Lower lobe of right lung (tissue), 2 donors: Measurements from ENCODE around the gene FSTL4. TPM values are rescaled to one million over a fixed set of nuclear protein-coding genes. Genes with fewer than 3 reads are reported as not detected.
"Not testable (repeated sequence)": the region's sequence is repeated elsewhere in the genome, so short reads cannot be mapped to it uniquely, and the experiment has no call there.

ENCODE experiments used
- ATAC-seq, 2 donors: fragments of 200-7000 bp; cut with Tn5 transposase; one replicate each; pipeline ENCODE4 v1.9.1; 2020 to 2022; ENCODE audit warnings: mild to moderate bottlenecking in 2 of 2, moderate library complexity in 2 of 2
- DNase-seq: peaks from one replicate; pipeline ENCODE4 v3.0.0-alpha.2; 2020
- H3K27ac ChIP-seq: fragments of 200-600 bp; one replicate; pipeline ENCODE4 v1.8.0; 2022
- H3K27me3 ChIP-seq: fragments of 200-600 bp; one replicate; pipeline ENCODE4 v1.8.0; 2022; ENCODE audit warnings: low read depth
- H3K36me3 ChIP-seq: fragments of 200-600 bp; one replicate; pipeline ENCODE4 v1.8.0; 2022; ENCODE audit warnings: mild to moderate bottlenecking
- H3K4me1 ChIP-seq: fragments of 200-600 bp; one replicate; pipeline ENCODE4 v1.8.0; 2022
- H3K4me3 ChIP-seq: fragments of 200-600 bp; one replicate; pipeline ENCODE4 v1.8.0; 2022; ENCODE audit warnings: mild to moderate bottlenecking
- H3K9me3 ChIP-seq: fragments of 200-600 bp; one replicate; pipeline ENCODE4 v1.8.0; 2022
- CTCF ChIP-seq: fragments of 200-600 bp; IDR thresholded peaks from one replicate; pipeline ENCODE4 v1.8.0; 2022; ENCODE audit warnings: antibody characterized with exemption, mild to moderate bottlenecking
- intact Hi-C: fragments of 100-400 bp; cut with DNase I; formaldehyde crosslinking; loops from one replicate; pipeline ENCODE4 v1.11.0; 2022
- total RNA-seq: library from RNA; stranded (reverse); fragmentation: NEBNext Ultra II Directional; extraction: Animal tissue kit (Norgen Biotek cat#: 25700); gene quantifications from one replicate; pipeline ENCODE4 v1.2.1, GENCODE V29; 2021
- donor health status: DM: no; HTN: yes; CAD: no; lungs with severe emphysema.

The FSTL4 gene
- total RNA-seq, 1 donor from 2014 or later: 1.9 TPM

DNA sequence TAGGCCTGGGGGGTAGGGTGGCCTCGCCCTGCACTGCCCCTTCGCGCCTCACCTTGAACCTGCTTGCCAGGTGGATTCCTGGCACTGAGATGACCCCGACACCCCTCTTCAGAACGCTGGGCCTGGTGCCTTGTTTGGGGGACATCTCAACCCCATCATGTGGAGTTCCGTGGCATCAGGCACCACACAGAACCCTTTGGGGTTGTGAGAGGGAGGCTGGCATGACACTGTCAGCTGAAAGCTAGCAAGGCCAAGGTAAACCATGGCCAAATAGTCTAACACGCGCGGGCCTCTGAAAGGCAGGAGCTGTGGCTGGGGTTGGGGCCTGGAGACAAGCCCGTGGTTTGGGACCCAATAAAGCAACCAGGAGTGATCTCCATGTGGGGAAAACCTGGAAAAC is 163.2 kb downstream of the FSTL4 start:
- DNase-seq (no peak), ATAC-seq (no peak)
- no peak for TF ChIP-seq CTCF
- H3K4me1 ChIP-seq: no peaks in the 10 kb centered on the region
- no peaks in the 10 kb centered on the region for H3K36me3 ChIP-seq
- intact Hi-C loops: no loop called here
- no peak overlapping the region for H3K27ac ChIP-seq
- H3K9me3 ChIP-seq: no peaks in the 10 kb centered on the region
- no peak overlapping the region for H3K4me3 ChIP-seq
- H3K27me3 ChIP-seq: no peaks in the 10 kb centered on the region

DNA sequence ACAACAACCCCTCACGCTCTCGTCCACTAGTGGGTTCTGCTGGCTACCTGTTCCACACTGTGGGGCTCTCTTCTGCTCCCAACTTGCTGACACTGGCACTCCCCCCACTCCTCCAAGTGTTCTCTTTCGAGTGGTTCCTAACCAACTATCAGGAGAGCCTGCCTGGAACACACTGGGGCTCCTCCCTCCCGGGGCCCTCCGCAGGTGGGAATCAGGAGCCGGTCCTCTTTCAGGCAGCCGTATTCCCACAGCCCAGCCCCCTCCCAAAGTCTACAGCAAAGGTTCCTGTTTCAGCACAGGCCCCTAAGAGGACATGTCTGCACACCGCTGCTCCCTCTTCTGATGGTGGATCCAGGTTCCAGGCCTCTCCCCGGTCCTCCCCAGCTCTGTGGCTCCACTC is 165.9 kb downstream of the FSTL4 start:
- no peaks in the 10 kb centered on the region for H3K9me3 ChIP-seq
- H3K4me3 ChIP-seq: no peak overlapping the region
- no peak for DNase-seq
- intact Hi-C loops: no loop called here
- TF ChIP-seq CTCF: no peak
- H3K27ac ChIP-seq: no peak overlapping the region
- H3K4me1 ChIP-seq: no peaks in the 10 kb centered on the region
- H3K27me3 ChIP-seq: no peaks in the 10 kb centered on the region
- H3K36me3 ChIP-seq: no peaks in the 10 kb centered on the region
- peak in 1 of 2 donors; percentile 6 for ATAC-seq

DNA sequence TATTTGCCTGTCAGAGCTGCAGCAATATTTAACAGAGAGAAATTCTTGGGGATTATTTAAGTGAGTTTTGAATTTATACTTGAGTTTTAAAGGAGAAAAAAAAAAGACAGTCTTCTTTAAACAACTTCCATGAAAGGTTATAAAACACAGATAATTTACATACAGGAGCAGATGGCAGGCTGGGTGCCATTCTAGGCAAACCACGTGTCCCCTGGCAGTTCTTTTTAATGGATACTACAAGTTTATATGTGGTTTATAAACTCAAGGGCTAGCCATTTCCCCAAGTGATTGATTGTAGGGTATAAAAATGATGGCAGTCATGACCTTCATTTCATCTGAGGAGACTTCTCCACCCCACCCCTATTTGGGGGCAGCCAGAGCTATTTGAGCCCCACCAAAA is 166.6 kb downstream of the FSTL4 start:
- no peaks in the 10 kb centered on the region for H3K9me3 ChIP-seq
- ATAC-seq (no peak), DNase-seq (no peak)
- H3K4me1 ChIP-seq: no peaks in the 10 kb centered on the region
- no peak overlapping the region for H3K27ac ChIP-seq
- intact Hi-C loops: no loop called here
- TF ChIP-seq CTCF: no peak
- H3K36me3 ChIP-seq: no peaks in the 10 kb centered on the region
- H3K4me3 ChIP-seq: no peak overlapping the region
- no peaks in the 10 kb centered on the region for H3K27me3 ChIP-seq

GRCh38 chr5:133445204-133445603 is 167.1 kb downstream of the FSTL4 start:
- DNase-seq, H3K4me3 ChIP-seq, H3K27me3 ChIP-seq, H3K4me1 ChIP-seq, H3K9me3 ChIP-seq, H3K36me3 ChIP-seq, intact Hi-C loops, ATAC-seq, H3K27ac ChIP-seq: not testable (repeated sequence)

DNA sequence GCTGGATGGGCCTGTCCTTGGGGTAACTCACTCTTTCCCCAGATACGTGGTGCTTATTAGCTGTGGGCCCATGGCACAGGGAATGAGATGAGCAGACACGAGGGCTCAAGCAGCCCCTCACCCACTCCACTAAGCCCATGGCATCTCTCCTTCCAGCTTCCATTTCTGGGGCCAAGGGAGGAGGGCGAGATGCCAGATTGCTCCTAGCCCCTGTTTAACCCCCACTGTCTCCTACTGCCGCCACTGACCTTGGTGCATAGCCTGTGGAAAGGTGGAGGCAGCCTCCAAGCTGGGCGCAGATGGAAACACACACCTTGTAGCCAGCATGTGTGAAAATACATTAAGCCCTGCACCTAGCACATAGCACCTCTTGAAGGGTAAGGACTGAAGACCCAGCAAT is 167.6 kb downstream of the FSTL4 start:
- Histone ChIP-seq H3K9me3 (no peaks in the 10 kb centered on the region), H3K27me3 (no peaks in the 10 kb centered on the region), H3K36me3 (no peaks in the 10 kb centered on the region), H3K4me3 (no peak overlapping the region), H3K4me1 (no peaks in the 10 kb centered on the region), H3K27ac (no peak overlapping the region)
- no peak for ATAC-seq
- intact Hi-C loops: no loop called here
- no peak for DNase-seq
- no peak for TF ChIP-seq CTCF

GRCh38 chr5:133441166-133441815 is 171.1 kb downstream of the FSTL4 start:
- H3K27me3 ChIP-seq: no peaks in the 10 kb centered on the region
- no peak overlapping the region for H3K4me3 ChIP-seq
- H3K9me3 ChIP-seq: no peaks in the 10 kb centered on the region
- no peak for DNase-seq
- intact Hi-C loops: no loop called here
- no peak overlapping the region for H3K27ac ChIP-seq
- ATAC-seq: no peak
- no peaks in the 10 kb centered on the region for H3K36me3 ChIP-seq
- H3K4me1 ChIP-seq: no peaks in the 10 kb centered on the region
- no peak for TF ChIP-seq CTCF
